HUES6 (cell line): Measurements from ENCODE around the gene ERCC1.
A peak's percentile ranks its signal among the peaks of the same experiment; 100 is the strongest.

Experiments
- H3K27ac ChIP-seq: 2 replicates; pipeline ENCODE4 v1.7.0; 2013; ENCODE audit warnings: low read depth, mild to moderate bottlenecking, low read length, inconsistent platforms
- H3K27me3 ChIP-seq: 2 replicates; pipeline ENCODE4 v1.6.1; 2013; ENCODE audit warnings: low read length; ENCODE audit not compliant: control insufficient read depth, insufficient read depth
- H3K36me3 ChIP-seq: 2 replicates; pipeline ENCODE4 v1.6.1; 2013; ENCODE audit warnings: low read length; ENCODE audit not compliant: control insufficient read depth, insufficient read depth
- H3K4me1 ChIP-seq: 2 replicates; pipeline ENCODE4 v1.6.1; 2013; ENCODE audit warnings: low read length; ENCODE audit not compliant: control insufficient read depth, insufficient read depth
- H3K4me3 ChIP-seq: 2 replicates; pipeline ENCODE4 v1.5.1; 2013; ENCODE audit warnings: low read depth, low read length
- H3K9ac ChIP-seq: one replicate; pipeline ENCODE4 v1.6.1; 2013; ENCODE audit warnings: mild to moderate bottlenecking, low read length
- H3K9me3 ChIP-seq: 2 replicates; pipeline ENCODE4 v1.6.1; 2013; ENCODE audit warnings: low read depth, low read length; ENCODE audit not compliant: control insufficient read depth, insufficient read depth

Gene ERCC1

DNA sequence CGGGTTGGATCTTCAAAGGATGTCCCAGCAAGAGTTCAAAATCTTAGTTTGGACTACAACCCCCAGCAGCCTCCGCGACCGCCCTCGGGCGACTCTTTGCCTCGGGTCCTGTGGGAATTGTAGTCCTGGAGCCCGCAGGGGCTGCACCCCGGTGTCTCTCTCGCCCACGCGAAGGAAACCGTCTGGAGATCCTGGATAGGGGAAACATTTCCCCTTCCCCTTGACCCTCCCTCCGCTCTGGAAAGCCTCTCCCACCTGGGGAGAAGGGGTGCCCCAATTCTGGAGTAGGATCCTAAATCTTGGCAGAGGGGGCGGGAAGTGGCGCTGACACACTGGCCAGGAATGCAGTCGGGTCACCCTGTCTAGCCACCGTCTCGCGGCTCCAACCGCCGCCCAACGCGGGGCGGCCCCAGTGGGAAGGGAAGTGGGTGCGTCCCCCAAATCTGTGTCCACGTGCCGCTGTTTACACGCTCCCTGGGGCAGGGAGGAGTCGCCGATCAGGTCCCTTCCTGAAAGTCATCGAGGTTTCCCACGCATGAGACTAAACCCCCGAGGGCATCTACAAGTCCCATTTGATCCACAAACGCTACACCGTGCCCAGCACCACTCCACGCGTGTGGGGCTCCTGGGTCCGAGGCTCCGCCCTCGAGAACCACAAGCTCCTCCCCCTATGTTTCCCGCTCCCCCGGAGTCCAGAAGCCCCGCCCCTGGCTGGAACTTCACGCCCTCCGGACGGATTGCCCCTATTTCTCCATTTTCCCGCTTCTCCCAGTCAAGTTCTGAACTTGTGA, 18.1 kb downstream of the ERCC1 start:
- no peaks in the 10 kb centered on the region for H3K27me3 ChIP-seq
- peak overlapping the region; percentile 94 for H3K4me3 ChIP-seq
- peak overlapping the region; percentile 100 for H3K27ac ChIP-seq
- peaks cover 19% of the 10 kb centered on the region for H3K36me3 ChIP-seq
- peaks cover 20% of the 10 kb centered on the region for H3K4me1 ChIP-seq
- peak overlapping the region; percentile 99 for H3K9ac ChIP-seq
- no peaks in the 10 kb centered on the region for H3K9me3 ChIP-seq

DNA sequence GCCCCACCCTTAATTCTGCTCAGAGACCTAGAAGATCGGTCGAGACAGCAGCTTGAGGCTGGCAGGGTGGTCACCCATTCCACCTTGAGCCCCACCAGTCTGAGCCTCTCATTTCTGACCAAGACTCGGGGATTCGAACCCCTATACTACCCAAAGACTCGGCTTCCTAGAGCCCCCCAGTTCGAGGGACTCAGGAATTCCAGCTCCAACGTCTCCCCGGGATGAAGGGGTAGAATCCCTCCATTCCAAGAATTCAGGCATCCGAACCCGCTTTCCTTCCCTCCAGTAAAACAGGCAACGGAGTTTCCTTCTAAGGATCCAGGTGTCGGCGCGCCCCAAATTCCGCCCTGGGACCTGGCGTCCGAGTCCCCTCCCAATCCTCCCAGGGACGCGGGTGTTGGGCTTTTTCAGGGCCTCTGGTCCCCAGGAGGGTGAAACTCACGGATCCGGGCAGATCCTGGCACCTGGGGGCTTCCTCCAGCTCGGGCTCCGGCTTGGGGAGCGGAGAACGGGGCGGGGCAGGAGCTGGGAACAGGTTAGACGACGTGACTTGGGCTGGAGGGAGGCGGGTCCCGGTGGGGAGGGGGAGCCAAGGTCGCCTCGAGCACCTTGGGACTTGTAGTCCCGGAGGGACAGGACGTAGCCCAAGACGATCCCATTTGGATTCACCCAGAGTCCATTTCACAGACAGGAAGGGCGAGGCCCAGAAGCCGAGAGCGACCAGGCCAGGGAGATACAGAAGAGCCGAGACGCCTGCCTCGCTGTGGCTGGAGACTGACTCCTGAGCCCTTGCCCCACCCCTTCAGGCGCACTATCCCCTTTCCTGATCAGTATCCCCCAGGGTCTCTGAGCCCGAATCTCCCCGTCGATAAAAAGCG, 18.9 kb downstream of the ERCC1 start, which contains the start of gene PPP1R13L:
PPP1R13L (minus strand) TSS at position 513 of the 878 bp plus-strand sequence. CDS start 6,751 bp downstream, outside the sequence.
- Histone ChIP-seq H3K4me1 (peaks cover 24% of the 10 kb centered on the region), H3K27me3 (no peaks in the 10 kb centered on the region), H3K36me3 (peaks cover 16% of the 10 kb centered on the region), H3K9ac (peak within 1 kb of the TSS; percentile 99), H3K9me3 (no peaks in the 10 kb centered on the region), H3K27ac (peak within 1 kb of the TSS; percentile 100), H3K4me3 (peak within 1 kb of the TSS; percentile 94)

DNA sequence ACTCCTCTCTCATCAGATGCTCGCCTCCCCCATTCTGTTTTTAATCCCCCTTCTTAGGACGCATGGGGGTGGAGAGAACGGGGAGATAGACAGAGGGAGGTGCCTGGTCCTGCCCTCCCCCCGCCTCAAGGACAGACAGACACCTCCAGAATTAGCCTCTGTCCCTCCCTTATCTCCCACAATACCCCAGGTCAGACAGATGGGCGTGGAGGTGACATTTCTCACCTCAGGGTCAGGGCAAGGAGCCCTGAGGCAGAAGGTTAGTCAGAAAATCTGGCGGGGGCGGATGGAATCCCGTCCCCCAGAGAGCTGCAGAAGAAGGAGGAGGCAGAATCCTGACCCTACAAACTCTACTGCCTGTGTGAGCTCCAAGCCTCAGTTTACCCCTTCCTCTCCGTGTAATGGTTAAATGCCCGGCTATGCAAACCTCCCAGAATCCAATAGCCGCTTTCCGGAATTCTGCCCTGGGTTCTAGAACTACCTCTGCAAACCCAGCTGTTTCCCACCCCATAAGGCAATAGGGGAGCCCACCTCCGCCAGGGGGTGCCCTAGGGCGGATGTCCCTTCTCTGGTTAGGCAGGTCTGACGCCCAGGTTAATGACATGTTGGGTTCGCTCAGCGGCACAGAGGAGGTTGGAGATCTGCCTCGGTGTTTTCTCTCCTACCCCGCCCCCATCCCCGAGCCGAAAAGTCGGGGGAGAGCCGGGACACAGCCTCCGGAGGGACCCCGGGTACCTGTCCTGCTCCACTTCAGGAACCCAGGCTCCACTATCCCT, 19.7 kb downstream of the ERCC1 start:
- Histone ChIP-seq H3K27ac (peak overlapping the region; percentile 46; the same call in 1 of the 2 replicates), H3K4me1 (peaks cover 24% of the 10 kb centered on the region), H3K4me3 (peak overlapping the region; percentile 94), H3K36me3 (peaks cover 11% of the 10 kb centered on the region), H3K27me3 (no peaks in the 10 kb centered on the region), H3K9ac (peak overlapping the region; percentile 87), H3K9me3 (no peaks in the 10 kb centered on the region)

DNA sequence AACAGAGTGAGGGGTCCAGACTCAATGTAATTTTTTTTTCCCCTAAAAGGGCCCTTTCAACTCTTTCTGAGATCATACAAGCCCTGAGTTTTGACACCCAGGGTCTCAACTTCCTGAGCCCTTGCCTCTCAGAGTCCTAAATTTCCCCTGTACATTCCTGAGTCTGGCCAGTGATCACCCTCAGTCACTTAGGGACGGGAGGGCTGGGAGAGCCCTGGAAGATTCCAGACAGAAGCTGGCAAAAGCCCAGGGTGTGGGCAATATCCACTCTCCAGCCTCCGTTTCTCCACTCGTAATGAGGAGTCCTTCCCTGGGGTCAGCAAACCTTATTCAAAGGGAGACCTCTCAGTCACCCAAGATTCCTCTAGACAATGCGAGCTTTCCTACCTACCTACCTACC, 20.4 kb downstream of the ERCC1 start:
- Histone ChIP-seq H3K9ac (peak overlapping the region; percentile 45), H3K9me3 (no peaks in the 10 kb centered on the region), H3K4me3 (peak overlapping the region; percentile 94), H3K27me3 (no peaks in the 10 kb centered on the region), H3K4me1 (peaks cover 24% of the 10 kb centered on the region), H3K27ac (no peak overlapping the region), H3K36me3 (peaks cover 4% of the 10 kb centered on the region)

DNA sequence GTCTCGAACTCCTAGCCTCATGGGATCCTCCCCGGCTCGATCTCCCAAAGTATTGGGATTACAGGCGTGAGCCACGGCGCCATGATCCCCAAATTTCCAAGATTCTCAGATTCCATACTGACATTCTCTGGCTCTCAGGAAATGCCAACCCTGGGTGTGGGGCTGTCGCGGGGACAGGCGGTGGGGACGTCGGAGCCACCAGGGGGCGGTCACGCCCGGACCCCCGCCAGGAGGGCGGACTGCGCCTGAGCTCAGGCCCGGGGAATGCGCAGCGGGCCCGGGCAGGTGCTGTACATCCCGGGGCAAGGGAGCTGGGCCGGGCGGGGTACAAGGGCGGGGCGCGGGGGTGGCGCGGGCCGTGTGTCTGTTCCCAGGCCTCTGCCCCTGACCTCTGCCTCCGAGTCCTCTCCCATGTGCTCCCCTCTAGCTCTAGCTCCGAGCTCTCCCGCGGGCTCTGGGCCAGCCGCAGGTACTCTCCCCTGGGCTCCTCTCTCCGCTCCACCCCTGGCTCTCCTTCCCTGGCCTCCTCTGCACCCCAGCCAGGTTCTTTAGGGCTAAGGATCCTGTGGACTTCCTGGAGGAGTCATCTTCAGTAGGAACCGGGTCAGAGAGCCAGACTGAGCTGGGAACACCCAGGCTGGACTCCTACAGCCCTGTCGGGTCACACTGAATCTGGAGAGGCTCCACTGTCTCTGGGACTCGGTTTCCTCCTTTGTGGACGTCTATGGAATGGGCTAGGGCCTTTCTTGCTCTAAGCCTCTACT, 21.2 kb downstream of the ERCC1 start:
- Histone ChIP-seq H3K4me3 (peak overlapping the region; percentile 47), H3K27me3 (peaks cover 6% of the 10 kb centered on the region; the same call in 1 of the 2 replicates)

DNA sequence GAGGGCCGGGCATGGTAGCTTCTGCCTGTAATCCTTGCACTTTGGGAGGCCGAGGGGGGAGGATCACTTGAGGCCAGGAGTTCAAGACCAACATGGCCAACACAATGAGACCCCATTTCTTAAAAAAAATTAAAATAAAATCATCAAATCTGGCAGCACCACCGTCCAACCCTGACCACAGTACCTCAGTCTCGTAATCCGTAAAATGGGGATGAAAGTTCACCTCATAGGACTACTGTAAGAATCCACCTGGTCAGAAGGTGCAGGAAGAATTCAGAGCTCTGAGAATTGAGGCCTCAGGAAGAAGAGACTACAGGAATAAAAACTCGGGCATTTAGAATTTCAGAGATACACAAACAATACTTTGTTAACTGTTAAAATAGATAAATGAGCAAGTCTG, 21.9 kb downstream of the ERCC1 start:
- Histone ChIP-seq H3K4me1 (peaks cover 24% of the 10 kb centered on the region), H3K27ac (no peak overlapping the region), H3K9ac (no peak overlapping the region), H3K27me3 (peaks cover 11% of the 10 kb centered on the region; the same call in 1 of the 2 replicates), H3K9me3 (no peaks in the 10 kb centered on the region), H3K36me3 (no peaks in the 10 kb centered on the region; the same call in 1 of the 2 replicates), H3K4me3 (peak overlapping the region; percentile 47; the same call in 1 of the 2 replicates)

More for the DNA sequence above, 21.2 kb downstream of the ERCC1 start:
- H3K27ac ChIP-seq: peak overlapping the region; percentile 22; the same call in 1 of the 2 replicates
- H3K4me1 ChIP-seq: peaks cover 27% of the 10 kb centered on the region
- H3K9me3 ChIP-seq: no peaks in the 10 kb centered on the region
- peak overlapping the region; percentile 67 for H3K9ac ChIP-seq
- H3K36me3 ChIP-seq: no peaks in the 10 kb centered on the region

DNA sequence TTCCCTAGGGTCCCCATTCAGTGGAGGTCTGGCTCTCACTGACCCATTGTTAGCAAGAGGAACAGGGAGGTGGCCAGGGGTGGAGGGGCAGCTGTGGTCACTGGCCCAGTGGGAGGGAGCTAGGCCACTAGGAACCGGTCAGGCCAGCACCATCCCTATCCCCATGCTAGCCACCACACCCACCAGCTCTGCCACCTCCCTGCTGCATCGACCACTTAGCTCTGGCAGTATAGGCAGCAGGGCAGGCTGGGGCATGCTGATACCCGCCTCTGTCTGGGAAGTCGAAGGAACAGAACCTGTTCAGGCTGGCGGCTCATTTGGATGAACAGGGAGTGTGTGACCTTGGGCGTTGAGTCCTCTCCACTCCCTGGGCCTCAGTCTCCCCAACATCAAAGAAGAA, 23.5 kb downstream of the ERCC1 start:
- Histone ChIP-seq H3K36me3 (peaks cover under 1% of the 10 kb centered on the region), H3K4me1 (peaks cover 24% of the 10 kb centered on the region), H3K4me3 (no peak overlapping the region), H3K27ac (no peak overlapping the region), H3K27me3 (peaks cover 17% of the 10 kb centered on the region; the same call in 1 of the 2 replicates), H3K9me3 (no peaks in the 10 kb centered on the region), H3K9ac (no peak overlapping the region)

DNA sequence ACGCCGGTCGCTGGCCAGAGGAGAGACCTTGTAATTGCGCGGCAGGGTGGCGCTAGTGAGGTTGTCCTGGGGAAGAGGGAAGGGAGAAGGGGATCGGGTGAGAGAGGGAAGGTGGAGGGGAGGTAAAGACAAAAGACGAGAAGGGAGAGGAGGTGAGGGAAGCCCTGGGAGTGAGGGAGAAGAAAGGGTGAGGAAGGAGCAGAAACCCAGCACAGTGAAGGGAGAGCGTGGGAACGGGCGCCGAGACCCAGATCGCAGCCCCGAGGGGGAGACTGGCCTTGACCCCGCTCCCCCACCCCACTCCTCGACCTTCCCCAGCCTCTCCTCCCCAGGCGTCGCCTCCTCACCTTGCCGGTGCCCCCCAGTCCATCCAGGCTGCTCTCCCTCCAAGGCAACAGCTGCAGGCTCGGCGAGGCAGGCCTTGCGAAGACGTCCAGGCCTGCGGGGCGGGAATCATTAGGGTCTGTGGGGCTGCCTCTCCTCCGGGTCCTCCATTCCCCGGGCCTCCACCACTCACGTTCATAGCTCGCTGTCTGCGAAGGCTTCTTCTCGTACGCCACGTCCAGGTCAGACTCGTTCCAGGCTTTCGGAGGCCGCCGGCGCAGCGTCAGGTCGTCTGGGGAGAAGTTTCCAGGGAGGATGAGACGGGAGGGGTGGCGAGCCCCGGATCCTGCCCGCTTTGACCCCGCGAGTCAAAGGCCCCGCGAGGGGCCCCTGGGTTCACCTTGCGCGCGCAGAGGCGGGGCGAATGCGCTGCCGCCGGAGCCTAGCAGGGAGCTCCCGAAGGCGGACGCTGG, 27.7 kb downstream of the ERCC1 start:
- H3K27me3 ChIP-seq: peaks cover 17% of the 10 kb centered on the region; the same call in 1 of the 2 replicates
- peaks cover 9% of the 10 kb centered on the region; the same call in 1 of the 2 replicates for H3K4me1 ChIP-seq
- H3K9ac ChIP-seq: no peak overlapping the region
- no peak overlapping the region for H3K27ac ChIP-seq
- H3K36me3 ChIP-seq: peaks cover 10% of the 10 kb centered on the region
- H3K9me3 ChIP-seq: no peaks in the 10 kb centered on the region
- H3K4me3 ChIP-seq: peak overlapping the region; percentile 47

DNA sequence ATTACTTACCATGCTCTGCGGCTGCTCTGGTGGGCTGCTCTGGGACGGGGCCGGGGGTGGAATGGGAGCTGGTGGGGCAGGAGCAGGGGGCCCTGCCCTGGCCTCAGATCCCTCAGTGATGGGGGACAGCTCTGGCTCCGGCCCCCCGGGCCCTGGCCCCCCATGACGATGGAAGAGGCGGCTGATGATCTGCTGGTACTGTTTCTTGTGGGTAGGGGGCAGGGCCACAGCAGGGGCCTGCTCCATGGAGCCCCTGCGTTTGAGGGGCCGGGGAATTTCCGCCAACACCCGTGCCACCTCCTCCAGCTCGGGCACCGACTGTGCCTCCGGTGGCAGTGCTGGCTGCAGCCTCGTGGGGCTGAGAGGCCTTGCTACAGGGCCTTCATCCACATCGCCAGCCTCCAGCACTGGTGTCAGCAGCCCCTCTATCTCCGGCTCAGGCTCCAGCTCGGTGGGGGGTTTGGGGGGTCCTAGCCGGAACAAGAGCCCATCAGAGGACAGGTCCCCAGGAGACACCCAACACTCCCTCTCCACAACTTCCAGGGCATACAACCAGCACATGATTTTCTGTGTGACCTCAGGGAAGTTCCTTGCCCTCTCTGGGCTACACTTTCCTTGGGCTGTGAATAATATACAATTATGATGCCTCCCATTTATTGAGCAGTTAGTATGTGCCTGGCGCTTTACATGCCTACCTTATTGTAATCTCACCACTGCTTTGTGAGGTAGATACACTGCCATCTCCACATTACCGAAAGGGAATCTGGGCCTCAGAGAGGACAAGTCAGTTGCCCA, 31.6 kb downstream of the ERCC1 start:
- no peaks in the 10 kb centered on the region for H3K9me3 ChIP-seq

More for the DNA sequence above, 31.6 kb downstream of the ERCC1 start:
- Histone ChIP-seq H3K36me3 (peaks cover 14% of the 10 kb centered on the region), H3K9ac (no peak overlapping the region), H3K27me3 (peaks cover 9% of the 10 kb centered on the region; the same call in 1 of the 2 replicates), H3K4me1 (no peaks in the 10 kb centered on the region), H3K27ac (no peak overlapping the region), H3K4me3 (no peak overlapping the region)
